ENCODE measurements around the gene ARHGEF4. TPM values are rescaled to one million over a fixed set of nuclear protein-coding genes. Genes with fewer than 3 reads are reported as not detected.
A peak's percentile ranks its signal among the peaks of the same experiment; 100 is the strongest.

ARHGEF4 gene
- total and polyA plus RNA-seq, 8 donors = 16.3 to 58.2 (median 19.8) TPM

- Histone ChIP-seq H3K9me3 (no peaks in the 10 kb centered on the region), H3K4me1 (peaks cover 0 to under 1% (median 0%) of the 10 kb centered on the region in 3 donors), H3K4me3 (peak overlapping the region in 1 of 4 donors; percentile 17), H3K27ac (no peak overlapping the region), H3K27me3 (no peaks in the 10 kb centered on the region), H3K36me3 (no peaks in the 10 kb centered on the region)
- ATAC-seq (peak in 1 of 4 donors; percentile 17), DNase-seq (peak in 2 of 6 donors; percentile 10 to 60), FAIRE-seq (no peak)
- no peak for TF ChIP-seq CTCF (IDR thresholded peaks at IDR 0.05)
- intact Hi-C loops (cut with DNase I) = no loop called here
- WGBS, 2 donors = 32% methylated on average over 38 to 65 of the region's 65 CpGs
Observed at GRCh38 chr2:131035112-131035825, 198.6 kb downstream of the ARHGEF4 start.

- intact Hi-C loops (cut with DNase I) = no loop called here
- Histone ChIP-seq H3K4me3 (no peak overlapping the region), H3K4me1 (peaks cover 0 to 5% (median 0%) of the 10 kb centered on the region in 3 donors), H3K27me3 (no peaks in the 10 kb centered on the region), H3K36me3 (no peaks in the 10 kb centered on the region), H3K27ac (no peak overlapping the region), H3K9me3 (no peaks in the 10 kb centered on the region)
- ATAC-seq (no peak), DNase-seq (no peak), FAIRE-seq (no peak)
- no peak for TF ChIP-seq CTCF (IDR thresholded peaks at IDR 0.05)
- WGBS, 2 donors = 83 to 84% methylated on average over 10 of the region's 10 CpGs
Observed at GRCh38 chr2:131035826-131036231, 199.1 kb downstream of the ARHGEF4 start.

GRCh38 chr2:131036269-131036668 lies 199.6 kb downstream of the ARHGEF4 start:
- Histone ChIP-seq H3K27ac (no peak overlapping the region), H3K9me3 (no peaks in the 10 kb centered on the region), H3K4me3 (no peak overlapping the region), H3K27me3 (no peaks in the 10 kb centered on the region), H3K4me1 (peaks cover under 1 to 6% (median under 1%) of the 10 kb centered on the region in 3 donors), H3K36me3 (no peaks in the 10 kb centered on the region)
- ATAC-seq = no peak
- no peak for TF ChIP-seq CTCF (IDR thresholded peaks at IDR 0.05)
- DNase-seq = peak in 1 of 6 donors; percentile 10
- WGBS, 2 donors = 64 to 70% methylated on average over 6 of the region's 6 CpGs
- no peak for FAIRE-seq
- intact Hi-C loops (cut with DNase I) = no loop called here

GRCh38 chr2:131036696-131037397 lies 200.1 kb downstream of the ARHGEF4 start:
- DNase-seq (peak in 1 of 6 donors; percentile 14), FAIRE-seq (no peak), ATAC-seq (no peak)
- Histone ChIP-seq H3K36me3 (no peaks in the 10 kb centered on the region), H3K9me3 (no peaks in the 10 kb centered on the region), H3K27me3 (no peaks in the 10 kb centered on the region), H3K27ac (no peak overlapping the region), H3K4me1 (peaks cover 5 to 12% (median 6%) of the 10 kb centered on the region in 3 donors), H3K4me3 (no peak overlapping the region)
- no peak for TF ChIP-seq CTCF (IDR thresholded peaks at IDR 0.05)
- intact Hi-C loops (cut with DNase I) = no loop called here
- WGBS, 2 donors = 90 to 91% methylated on average over 11 of the region's 11 CpGs
